Midbrain (tissue), 1 donor: ENCODE measurements around the gene PRR29.
"Not testable (repeated sequence)": the region's sequence is repeated elsewhere in the genome, so short reads cannot be mapped to it uniquely, and the experiment has no call there.

Source experiments
- DNase-seq: peaks from one replicate; lab custom pipeline; 2025; lab: John Stamatoyannopoulos, UW

PRR29 gene

GRCh38 chr17:63997341-63998048, 656 bp upstream of the PRR29 start:
- DNase-seq = no peak

GRCh38 chr17:63998721-63999679, 849 bp downstream of the PRR29 start:
- no peak for DNase-seq

GRCh38 chr17:63999680-64000531, 1.8 kb downstream of the PRR29 start:
- DNase-seq = no peak

GRCh38 chr17:64001091-64001579, 3.0 kb downstream of the PRR29 start:
- no peak for DNase-seq

GRCh38 chr17:64001763-64002529, 3.8 kb downstream of the PRR29 start:
- DNase-seq = no peak

GRCh38 chr17:64002658-64003525, 4.7 kb downstream of the PRR29 start:
- DNase-seq = no peak

- DNase-seq = no peak
These were observed 5.5 kb downstream of the PRR29 start for GRCh38 chr17:64003526-64004121.

- no peak for DNase-seq
These were observed 6.1 kb downstream of the PRR29 start for GRCh38 chr17:64004218-64004770.

GRCh38 chr17:64004903-64005733, 7.0 kb downstream of the PRR29 start:
- no peak for DNase-seq

- no peak for DNase-seq
These were observed 7.6 kb downstream of the PRR29 start for GRCh38 chr17:64005734-64006167.

GRCh38 chr17:64006361-64007088, 8.4 kb downstream of the PRR29 start:
- DNase-seq = no peak

- DNase-seq = not testable (repeated sequence)
These were observed 9.1 kb downstream of the PRR29 start for GRCh38 chr17:64007089-64007837.

GRCh38 chr17:64007838-64008282, 9.7 kb downstream of the PRR29 start:
- DNase-seq = no peak

GRCh38 chr17:64008346-64008745, 10.2 kb downstream of the PRR29 start:
- no peak for DNase-seq

- no peak for DNase-seq
These were observed 10.7 kb downstream of the PRR29 start for GRCh38 chr17:64008830-64009229.

GRCh38 chr17:64009571-64010402, 11.6 kb downstream of the PRR29 start:
- no peak for DNase-seq
